ENCODE results near the gene ECM1. TPM values are rescaled to one million over a fixed set of nuclear protein-coding genes. Genes with fewer than 3 reads are reported as not detected.
A peak's percentile ranks its signal among the peaks of the same experiment; 100 is the strongest.

Gene ECM1
- total and polyA plus RNA-seq, 7 donors: 1.8 to 8.5 (median 3.6) TPM

DNA sequence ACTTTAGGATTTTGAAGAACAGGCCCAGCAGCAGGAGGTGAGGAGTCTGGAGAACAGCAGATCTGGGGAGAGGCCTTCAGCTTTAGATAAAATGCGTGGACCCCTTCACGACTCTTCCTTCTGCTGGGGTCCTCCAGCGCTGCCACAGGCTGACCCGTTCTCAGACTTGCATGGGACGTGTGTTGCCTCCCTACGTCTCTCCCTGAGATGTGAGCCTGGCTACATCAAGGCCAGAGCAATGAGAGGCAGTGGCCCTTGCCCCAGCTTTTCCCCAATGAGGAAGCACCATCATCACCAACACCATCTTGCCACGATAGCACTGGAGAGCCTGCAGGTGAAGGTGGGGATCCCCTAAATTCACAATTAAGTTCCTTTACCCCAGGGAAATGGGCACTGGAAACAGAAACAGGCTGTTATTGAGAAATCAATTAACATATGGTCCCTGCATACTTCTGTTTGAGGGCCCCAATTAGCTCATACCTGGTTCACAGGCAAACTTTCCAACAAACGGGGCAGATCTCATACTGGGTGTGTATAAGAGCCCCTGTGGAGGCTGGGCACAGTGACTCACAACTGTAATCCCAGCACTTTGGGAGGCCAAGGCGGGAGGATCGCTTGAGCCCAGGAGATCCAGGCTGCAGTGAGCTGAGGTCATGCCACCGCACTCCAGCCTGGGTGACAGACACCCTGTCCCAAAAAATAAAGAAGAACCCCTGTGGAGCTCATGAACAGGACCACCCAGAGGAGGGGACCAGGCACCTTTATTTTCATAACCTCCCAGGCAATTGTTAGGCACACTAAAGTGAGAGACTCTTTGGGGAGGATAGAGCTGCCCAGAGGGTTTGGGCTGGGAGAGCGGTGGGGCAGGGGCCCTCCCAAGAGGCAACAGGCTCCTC, 29.2 kb downstream of the ECM1 start:
- DNase-seq: no peak
- intact Hi-C loops (cut with DNase I): no loop called here
- H3K4me1 ChIP-seq: peaks cover 22% of the 10 kb centered on the region

DNA sequence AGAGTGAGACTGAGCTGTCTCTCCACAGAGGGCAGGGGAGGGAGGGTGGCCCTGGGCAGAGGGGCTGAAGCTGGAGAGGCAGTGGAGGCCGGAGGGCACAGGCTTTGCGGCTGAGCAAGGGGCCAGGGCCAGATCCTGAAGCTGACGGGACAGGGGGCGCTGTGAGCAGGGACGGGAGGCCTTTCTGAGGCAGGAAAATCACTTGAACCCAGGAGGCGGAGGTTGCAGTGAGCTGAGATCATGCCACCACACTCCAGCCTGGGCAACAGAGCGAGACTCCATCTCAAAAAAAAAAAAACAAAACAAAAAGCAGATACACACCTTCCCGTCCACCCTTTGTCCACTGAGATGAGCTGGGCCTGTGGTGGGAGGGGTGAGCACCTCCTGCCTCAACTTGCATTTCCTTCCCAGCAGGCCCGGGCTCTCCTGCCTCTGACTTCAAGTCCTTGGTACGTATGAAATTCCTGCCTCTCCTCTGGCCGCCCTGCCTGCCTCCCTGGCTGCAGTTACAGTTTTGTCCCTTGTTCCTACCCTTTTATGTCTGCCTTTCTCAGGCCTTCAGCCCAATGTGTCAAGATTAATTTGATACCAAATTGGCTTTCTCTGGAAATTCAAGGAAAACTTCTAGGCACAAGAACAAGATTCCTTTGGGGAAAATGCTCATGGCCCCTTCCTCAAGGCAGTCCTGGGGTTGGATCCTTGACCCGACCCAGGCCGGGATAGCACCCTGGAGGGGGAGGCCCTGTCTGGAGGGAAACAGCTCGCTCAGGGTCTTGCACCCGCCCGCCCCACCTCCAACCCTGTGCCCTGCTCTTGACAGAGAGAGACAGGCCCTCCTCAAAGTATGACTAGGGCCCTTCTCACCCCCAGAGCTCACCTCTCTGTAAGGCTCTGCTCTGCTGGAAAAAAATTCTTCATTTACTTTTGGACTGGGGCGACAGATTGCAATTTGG, 30.1 kb downstream of the ECM1 start:
- DNase-seq: peak; percentile 57 to 65
- 73 to 75% (median 74%) methylated on average over 17 of the region's 17 CpGs for WGBS, 3 donors
- ATAC-seq: no peak
- intact Hi-C loops (cut with DNase I): no loop called here
- H3K36me3 ChIP-seq (ENCODE audit: insufficient read depth in 1 of 2, low read depth in 1 of 2): no peaks in the 10 kb centered on the region
- no peak overlapping the region for H3K4me3 ChIP-seq
- TF ChIP-seq CTCF (IDR thresholded peaks at IDR 0.05): no peak
- H3K27me3 ChIP-seq (ENCODE audit: insufficient read depth in 3 of 3, low read length in 2 of 3): no peaks in the 10 kb centered on the region
- peaks cover 13% of the 10 kb centered on the region for H3K4me1 ChIP-seq
- H3K27ac ChIP-seq: peak overlapping the region; percentile 83
- H3K9me3 ChIP-seq: no peaks in the 10 kb centered on the region

More for the DNA sequence above, 29.2 kb downstream of the ECM1 start:
- no peaks in the 10 kb centered on the region for H3K27me3 ChIP-seq (ENCODE audit: insufficient read depth in 3 of 3, low read length in 2 of 3)
- peak overlapping the region; percentile 83 for H3K27ac ChIP-seq
- H3K36me3 ChIP-seq (ENCODE audit: insufficient read depth in 1 of 2, low read depth in 1 of 2): no peaks in the 10 kb centered on the region
- WGBS, 3 donors: 91 to 95% (median 94%) methylated on average over 12 of the region's 12 CpGs
- ATAC-seq: no peak
- TF ChIP-seq CTCF (IDR thresholded peaks at IDR 0.05): no peak
- no peak overlapping the region for H3K4me3 ChIP-seq
- no peaks in the 10 kb centered on the region for H3K9me3 ChIP-seq

GRCh38 chr1:150543500-150544143, 35.7 kb downstream of the ECM1 start:
- intact Hi-C loops (cut with DNase I): no loop called here
- Histone ChIP-seq H3K4me1 (no peaks in the 10 kb centered on the region), H3K36me3 (ENCODE audit: insufficient read depth in 1 of 2, low read depth in 1 of 2) (no peaks in the 10 kb centered on the region), H3K4me3 (no peak overlapping the region), H3K27me3 (ENCODE audit: insufficient read depth in 3 of 3, low read length in 2 of 3) (no peaks in the 10 kb centered on the region), H3K9me3 (no peaks in the 10 kb centered on the region), H3K27ac (peak overlapping the region; percentile 9)
- TF ChIP-seq CTCF (IDR thresholded peaks at IDR 0.05): no peak
- peak; percentile 78 to 82 for DNase-seq
- WGBS, 3 donors: 47 to 62% (median 61%) methylated on average over 13 of the region's 13 CpGs
- ATAC-seq: peak in 3 of 4 donors; percentile 54 to 67 (median 54)

DNA sequence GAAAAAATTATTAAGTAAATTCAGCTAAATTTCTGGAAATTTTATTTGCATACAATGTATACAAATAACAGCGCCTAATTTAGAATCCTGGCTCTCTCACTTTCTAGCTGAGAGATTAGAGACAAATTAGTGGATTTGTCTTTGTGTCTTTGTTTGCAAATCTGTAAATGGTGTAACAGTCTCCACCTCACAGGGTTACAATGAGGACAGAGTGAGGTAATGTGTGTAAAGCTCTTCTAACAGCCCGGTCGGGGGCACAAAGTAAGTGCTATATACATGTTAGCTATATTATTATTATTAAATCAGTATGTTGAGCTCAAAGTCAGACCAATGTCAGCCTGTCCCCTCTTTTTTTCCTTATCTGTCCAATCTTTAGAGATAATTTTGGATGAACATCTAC, 36.3 kb downstream of the ECM1 start:
- no peak overlapping the region for H3K4me3 ChIP-seq
- H3K36me3 ChIP-seq (ENCODE audit: insufficient read depth in 1 of 2, low read depth in 1 of 2): no peaks in the 10 kb centered on the region
- no peak for TF ChIP-seq CTCF (IDR thresholded peaks at IDR 0.05)
- WGBS, 3 donors: 53 to 72% (median 62%) methylated on average over 3 of the region's 3 CpGs
- H3K4me1 ChIP-seq: no peaks in the 10 kb centered on the region
- H3K27ac ChIP-seq: peak overlapping the region; percentile 9
- ATAC-seq (no peak), DNase-seq (no peak)
- no peaks in the 10 kb centered on the region for H3K27me3 ChIP-seq (ENCODE audit: insufficient read depth in 3 of 3, low read length in 2 of 3)
- intact Hi-C loops (cut with DNase I): no loop called here
- no peaks in the 10 kb centered on the region for H3K9me3 ChIP-seq
